RWPE2 (cell line): ENCODE data around the gene EFEMP2.

Experiments
- ATAC-seq: fragments of 200-7000 bp; cut with Tn5 transposase; 3 replicates; pipeline ENCODE4 v1.9.1; 2021; ENCODE audit warnings: low read depth
- DNase-seq: peaks from one replicate; pipeline ENCODE4 v3.0.0-alpha.2; 2020; ENCODE audit warnings: low spot score
- H3K27ac ChIP-seq: fragments of 450-650 bp; 2 replicates; pipeline ENCODE4 v1.5.1; 2017; ENCODE audit warnings: mild to moderate bottlenecking; ENCODE audit not compliant: poor library complexity, severe bottlenecking
- H3K27me3 ChIP-seq: fragments of 250-450 bp; sonication (Bioruptor Pico); 2 replicates; pipeline ENCODE4 v1.5.1; 2021; ENCODE audit warnings: mild to moderate bottlenecking, moderate library complexity; ENCODE audit not compliant: insufficient read depth, poor library complexity, severe bottlenecking
- H3K36me3 ChIP-seq: fragments of 250-450 bp; sonication (Bioruptor Pico); 2 replicates; pipeline ENCODE4 v1.5.1; 2020; ENCODE audit warnings: low read depth, mild to moderate bottlenecking, moderate library complexity
- H3K4me1 ChIP-seq: fragments of 250-450 bp; sonication (Bioruptor Pico); 2 replicates; pipeline ENCODE4 v1.5.1; 2021; ENCODE audit warnings: mild to moderate bottlenecking, moderate library complexity; ENCODE audit not compliant: insufficient read depth, poor library complexity, severe bottlenecking
- H3K4me3 ChIP-seq: fragments of 250-450 bp; sonication (Bioruptor Pico); 2 replicates; pipeline ENCODE4 v1.5.1; 2021; ENCODE audit warnings: mild to moderate bottlenecking, moderate library complexity; ENCODE audit not compliant: severe bottlenecking
- H3K9me3 ChIP-seq: fragments of 250-450 bp; sonication (Bioruptor Pico); 2 replicates; pipeline ENCODE4 v1.5.1; 2021; ENCODE audit warnings: mild to moderate bottlenecking, moderate library complexity; ENCODE audit not compliant: severe bottlenecking
- CTCF ChIP-seq: fragments of 450-650 bp; IDR thresholded peaks from one replicate; pipeline ENCODE4 v1.5.1; 2017; ENCODE audit warnings: mild to moderate bottlenecking, moderate library complexity; ENCODE audit not compliant: poor library complexity, severe bottlenecking

Gene EFEMP2

GRCh38 chr11:65869643-65870306 lies 2.8 kb downstream of the EFEMP2 start:
- DNase-seq (peak; percentile 61), ATAC-seq (no peak)
- Histone ChIP-seq H3K27me3 (no peaks in the 10 kb centered on the region), H3K4me1 (no peaks in the 10 kb centered on the region), H3K36me3 (peaks cover 33% of the 10 kb centered on the region), H3K27ac (no peak overlapping the region), H3K9me3 (no peaks in the 10 kb centered on the region), H3K4me3 (no peak overlapping the region)
- TF ChIP-seq CTCF = no peak

- Histone ChIP-seq H3K27me3 (no peaks in the 10 kb centered on the region), H3K9me3 (no peaks in the 10 kb centered on the region), H3K4me1 (no peaks in the 10 kb centered on the region), H3K27ac (no peak overlapping the region), H3K36me3 (peaks cover 42% of the 10 kb centered on the region), H3K4me3 (no peak overlapping the region)
- DNase-seq (no peak), ATAC-seq (no peak)
- no peak for TF ChIP-seq CTCF
Observed at GRCh38 chr11:65868907-65869306, 3.7 kb downstream of the EFEMP2 start.

GRCh38 chr11:65868076-65868667 lies 4.4 kb downstream of the EFEMP2 start:
- no peaks in the 10 kb centered on the region for H3K9me3 ChIP-seq
- no peaks in the 10 kb centered on the region for H3K4me1 ChIP-seq
- DNase-seq = no peak
- H3K27ac ChIP-seq = no peak overlapping the region
- no peak for ATAC-seq
- no peak overlapping the region for H3K4me3 ChIP-seq
- no peak for TF ChIP-seq CTCF
- peaks cover 49% of the 10 kb centered on the region for H3K36me3 ChIP-seq
- H3K27me3 ChIP-seq = no peaks in the 10 kb centered on the region

- Histone ChIP-seq H3K4me3 (no peak overlapping the region), H3K27ac (no peak overlapping the region), H3K27me3 (no peaks in the 10 kb centered on the region), H3K36me3 (peaks cover 56% of the 10 kb centered on the region), H3K9me3 (no peaks in the 10 kb centered on the region), H3K4me1 (no peaks in the 10 kb centered on the region)
- DNase-seq (no peak), ATAC-seq (no peak; the same call in 2 of the 3 replicates)
- TF ChIP-seq CTCF = no peak
Observed at GRCh38 chr11:65867284-65868071, 5.1 kb downstream of the EFEMP2 start.
